HEK293 (cell line): ENCODE data around the gene PRUNE1.

ENCODE experiments used
- GFI1B ChIP-seq: fragments of 450-650 bp; formaldehyde crosslinking; IDR thresholded peaks from 2 replicates; pipeline ENCODE4 v1.5.1; 2016; ENCODE audit warnings: missing biosample characterization, missing genetic modification characterization
- GLIS2 ChIP-seq: fragments of 450-650 bp; formaldehyde crosslinking; IDR thresholded peaks from 2 replicates; pipeline ENCODE4 v1.5.1; 2016; ENCODE audit warnings: missing biosample characterization, missing genetic modification characterization
- HOXC10 ChIP-seq: sonication (generic); formaldehyde crosslinking; IDR thresholded peaks from 2 replicates; pipeline ENCODE4 v1.8.1; 2023; ENCODE audit warnings: mild to moderate bottlenecking, missing genetic modification reagents
- KLF16 ChIP-seq: fragments of 450-650 bp; formaldehyde crosslinking; IDR thresholded peaks from 2 replicates; pipeline ENCODE4 v1.5.1; 2017; ENCODE audit warnings: missing biosample characterization, missing genetic modification characterization
- KLF7 ChIP-seq: fragments of 450-650 bp; formaldehyde crosslinking; IDR thresholded peaks from 2 replicates; pipeline ENCODE4 v1.5.1; 2016; ENCODE audit warnings: missing biosample characterization, missing genetic modification characterization, borderline replicate concordance
- SCRT2 ChIP-seq: fragments of 450-650 bp; formaldehyde crosslinking; IDR thresholded peaks from 2 replicates; pipeline ENCODE4 v1.5.1; 2016; ENCODE audit warnings: missing biosample characterization, missing genetic modification characterization
- SETDB1 ChIP-seq: IDR thresholded peaks from one replicate; pipeline ENCODE4 v1.6.1; 2017; ENCODE audit warnings: mild to moderate bottlenecking, low read length, moderate library complexity, mixed read lengths; ENCODE audit not compliant: insufficient read length
- SP2 ChIP-seq: fragments of 450-650 bp; formaldehyde crosslinking; IDR thresholded peaks from 2 replicates; pipeline ENCODE4 v1.5.1; 2016; ENCODE audit warnings: missing biosample characterization, missing genetic modification characterization
- TCF7L2 ChIP-seq: IDR thresholded peaks from 2 replicates; pipeline ENCODE4 v1.6.1; 2011; ENCODE audit warnings: low read depth, mild to moderate bottlenecking, inconsistent platforms, low read length, moderate library complexity, borderline replicate concordance
- YY1 ChIP-seq: fragments of 450-650 bp; formaldehyde crosslinking; IDR thresholded peaks from 2 replicates; pipeline ENCODE4 v1.5.1; 2018; ENCODE audit warnings: missing biosample characterization, missing genetic modification characterization
- ZBTB1 ChIP-seq: fragments of 450-650 bp; formaldehyde crosslinking; IDR thresholded peaks from 2 replicates; pipeline ENCODE4 v1.5.1; 2016; ENCODE audit warnings: missing biosample characterization, missing genetic modification characterization
- ZBTB21 ChIP-seq: fragments of 450-650 bp; formaldehyde crosslinking; IDR thresholded peaks from 2 replicates; pipeline ENCODE4 v1.5.1; 2017; ENCODE audit warnings: missing biosample characterization, missing genetic modification characterization
- ZBTB7A ChIP-seq: fragments of 450-650 bp; formaldehyde crosslinking; IDR thresholded peaks from 2 replicates; pipeline ENCODE4 v1.5.1; 2016; ENCODE audit warnings: low read depth, missing biosample characterization, missing genetic modification characterization
- ZNF112 ChIP-seq: fragments of 450-650 bp; formaldehyde crosslinking; IDR thresholded peaks from 2 replicates; pipeline ENCODE4 v1.5.0; 2017; ENCODE audit warnings: missing biosample characterization, missing genetic modification characterization
- ZNF138 ChIP-seq: fragments of 450-650 bp; formaldehyde crosslinking; IDR thresholded peaks from 2 replicates; pipeline ENCODE4 v1.5.1; 2016; ENCODE audit warnings: missing biosample characterization, missing genetic modification characterization, borderline replicate concordance
- ZNF140 ChIP-seq: fragments of 450-650 bp; formaldehyde crosslinking; IDR thresholded peaks from 2 replicates; pipeline ENCODE4 v1.5.1; 2016; ENCODE audit warnings: missing biosample characterization, missing genetic modification characterization
- ZNF24 ChIP-seq: fragments of 450-650 bp; formaldehyde crosslinking; IDR thresholded peaks from 2 replicates; pipeline ENCODE4 v1.5.1; 2016; ENCODE audit warnings: missing biosample characterization, missing genetic modification characterization
- ZNF266 ChIP-seq: fragments of 450-650 bp; formaldehyde crosslinking; IDR thresholded peaks from 2 replicates; pipeline ENCODE4 v1.5.1; 2016; ENCODE audit warnings: missing biosample characterization, missing genetic modification characterization, low read depth
- ZNF571 ChIP-seq: fragments of 450-650 bp; formaldehyde crosslinking; IDR thresholded peaks from 2 replicates; pipeline ENCODE4 v1.5.0; 2017; ENCODE audit warnings: missing biosample characterization, missing genetic modification characterization
- ZNF660 ChIP-seq: fragments of 450-650 bp; IDR thresholded peaks from 2 replicates; pipeline ENCODE4 v1.5.1; 2018; ENCODE audit warnings: missing biosample characterization, mild to moderate bottlenecking, missing genetic modification characterization
- ZNF664 ChIP-seq: fragments of 450-650 bp; formaldehyde crosslinking; IDR thresholded peaks from 2 replicates; pipeline ENCODE4 v1.5.1; 2016; ENCODE audit warnings: missing biosample characterization, missing genetic modification characterization
- ZNF677 ChIP-seq: fragments of 450-650 bp; IDR thresholded peaks from 2 replicates; pipeline ENCODE4 v1.5.0; 2018; ENCODE audit warnings: missing biosample characterization, mild to moderate bottlenecking, missing genetic modification characterization, moderate library complexity
- ZNF76 ChIP-seq: fragments of 450-650 bp; formaldehyde crosslinking; IDR thresholded peaks from 2 replicates; pipeline ENCODE4; 2016; ENCODE audit warnings: low read depth, missing biosample characterization, missing genetic modification characterization, borderline replicate concordance
- ZNF777 ChIP-seq: fragments of 450-650 bp; formaldehyde crosslinking; IDR thresholded peaks from 2 replicates; pipeline ENCODE4 v1.5.1; 2017; ENCODE audit warnings: missing biosample characterization, missing genetic modification characterization, borderline replicate concordance
- ZNF785 ChIP-seq: fragments of 450-650 bp; formaldehyde crosslinking; IDR thresholded peaks from 2 replicates; pipeline ENCODE4 v1.5.1; 2016; ENCODE audit warnings: missing biosample characterization, missing genetic modification characterization
- ZSCAN16 ChIP-seq: fragments of 450-650 bp; formaldehyde crosslinking; IDR thresholded peaks from 2 replicates; pipeline ENCODE4 v1.5.1; 2016; ENCODE audit warnings: missing biosample characterization, missing genetic modification characterization
- TF ChIP-seq, protein P1 (sequence below): fragments of 450-650 bp; formaldehyde crosslinking; conservative IDR thresholded peaks from 2 replicates; pipeline ENCODE4 v1.5.1; 2016; ENCODE audit warnings: low read depth, missing biosample characterization, missing genetic modification characterization
- TF ChIP-seq, protein P2 (sequence below): fragments of 450-650 bp; formaldehyde crosslinking; IDR thresholded peaks from 2 replicates; pipeline ENCODE4 v1.5.1; 2016; ENCODE audit warnings: missing biosample characterization, missing genetic modification characterization
- TF ChIP-seq, protein P3 (sequence below): fragments of 450-650 bp; formaldehyde crosslinking; IDR thresholded peaks from 2 replicates; pipeline ENCODE4 v1.5.1; 2016; ENCODE audit warnings: missing biosample characterization, missing genetic modification characterization

The PRUNE1 gene

DNA sequence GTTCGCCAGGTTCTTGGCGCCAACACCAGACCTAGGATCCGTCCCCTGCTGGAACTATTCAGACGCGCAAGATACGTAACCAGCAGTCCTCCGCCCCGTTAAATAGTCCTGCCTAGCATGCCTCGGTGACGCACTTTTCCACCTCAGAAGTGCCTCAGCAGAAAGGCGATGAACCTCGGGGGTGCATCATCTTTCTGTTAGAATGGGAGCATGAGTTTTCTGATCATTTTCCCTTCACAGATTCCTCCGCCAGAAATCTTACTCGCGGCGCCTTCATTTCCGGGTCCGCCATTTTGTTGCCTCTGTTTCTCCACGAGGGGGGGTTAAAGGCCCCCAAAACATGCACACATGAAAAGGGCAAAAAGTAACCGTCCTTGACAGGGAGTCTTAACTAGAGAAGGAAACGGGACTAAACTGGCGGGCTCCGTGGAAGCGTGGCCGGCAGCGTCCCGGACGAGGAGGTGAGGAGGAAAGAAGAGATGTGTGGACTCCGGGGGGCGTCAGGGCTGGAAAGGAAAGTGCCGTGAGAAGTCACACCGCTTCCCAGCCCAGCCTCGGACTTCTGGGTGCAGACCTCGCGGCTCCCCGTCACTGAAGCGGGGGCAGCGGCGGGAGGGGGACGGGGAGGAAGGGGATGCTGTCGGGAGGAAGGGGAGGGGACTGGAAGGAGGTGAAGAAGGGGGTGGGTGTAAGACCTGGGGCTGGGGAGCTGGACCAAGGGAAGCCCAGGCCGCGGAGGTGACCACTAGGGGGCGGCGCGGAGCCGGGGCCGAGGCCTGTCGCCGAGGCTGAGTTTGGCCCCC, 62.4 kb downstream of the PRUNE1 start, which contains the start of gene GABPB2 (continued):
- TF ChIP-seq ZNF138 (tag by site-specific recombination) (no peak), GLIS2 (tag by site-specific recombination) (peak; percentile 95), HOXC10 (CRISPR knock-in tag) (no peak), ZNF76 (peak; percentile 85), YY1 (tag by site-specific recombination) (peak; percentile 98), ZNF664 (tag by site-specific recombination) (peak; percentile 98), ZBTB21 (tag by site-specific recombination) (peak; percentile 98), ZNF677 (tag by site-specific recombination) (no peak), ZBTB7A (tag by site-specific recombination) (peak; percentile 91), ZSCAN16 (tag by site-specific recombination) (no peak), ZNF140 (no peak), ZNF660 (tag by site-specific recombination) (peak; percentile 100), SCRT2 (tag by site-specific recombination) (0 out of 2 replicates have a peak, but pooled peaks have one; percentile 30), ZNF24 (peak; percentile 98), ZNF266 (tag by site-specific recombination) (0 out of 2 replicates have a peak, but pooled peaks have one; percentile 45), ZNF571 (no peak), ZNF777 (tag by site-specific recombination) (peak; percentile 44; the same call in 1 of the 2 replicates), KLF7 (peak; percentile 91), TCF7L2 (no peak), GFI1B (tag by site-specific recombination) (peak; percentile 82; the same call in 1 of the 2 replicates), SP2 (tag by site-specific recombination) (peak; percentile 68), ZNF112 (tag by site-specific recombination) (no peak), KLF16 (tag by site-specific recombination) (peak; percentile 93), ZBTB1 (tag by site-specific recombination) (no peak), ZNF785 (no peak), SETDB1 (no peak)
- TF ChIP-seq, protein P1, sequence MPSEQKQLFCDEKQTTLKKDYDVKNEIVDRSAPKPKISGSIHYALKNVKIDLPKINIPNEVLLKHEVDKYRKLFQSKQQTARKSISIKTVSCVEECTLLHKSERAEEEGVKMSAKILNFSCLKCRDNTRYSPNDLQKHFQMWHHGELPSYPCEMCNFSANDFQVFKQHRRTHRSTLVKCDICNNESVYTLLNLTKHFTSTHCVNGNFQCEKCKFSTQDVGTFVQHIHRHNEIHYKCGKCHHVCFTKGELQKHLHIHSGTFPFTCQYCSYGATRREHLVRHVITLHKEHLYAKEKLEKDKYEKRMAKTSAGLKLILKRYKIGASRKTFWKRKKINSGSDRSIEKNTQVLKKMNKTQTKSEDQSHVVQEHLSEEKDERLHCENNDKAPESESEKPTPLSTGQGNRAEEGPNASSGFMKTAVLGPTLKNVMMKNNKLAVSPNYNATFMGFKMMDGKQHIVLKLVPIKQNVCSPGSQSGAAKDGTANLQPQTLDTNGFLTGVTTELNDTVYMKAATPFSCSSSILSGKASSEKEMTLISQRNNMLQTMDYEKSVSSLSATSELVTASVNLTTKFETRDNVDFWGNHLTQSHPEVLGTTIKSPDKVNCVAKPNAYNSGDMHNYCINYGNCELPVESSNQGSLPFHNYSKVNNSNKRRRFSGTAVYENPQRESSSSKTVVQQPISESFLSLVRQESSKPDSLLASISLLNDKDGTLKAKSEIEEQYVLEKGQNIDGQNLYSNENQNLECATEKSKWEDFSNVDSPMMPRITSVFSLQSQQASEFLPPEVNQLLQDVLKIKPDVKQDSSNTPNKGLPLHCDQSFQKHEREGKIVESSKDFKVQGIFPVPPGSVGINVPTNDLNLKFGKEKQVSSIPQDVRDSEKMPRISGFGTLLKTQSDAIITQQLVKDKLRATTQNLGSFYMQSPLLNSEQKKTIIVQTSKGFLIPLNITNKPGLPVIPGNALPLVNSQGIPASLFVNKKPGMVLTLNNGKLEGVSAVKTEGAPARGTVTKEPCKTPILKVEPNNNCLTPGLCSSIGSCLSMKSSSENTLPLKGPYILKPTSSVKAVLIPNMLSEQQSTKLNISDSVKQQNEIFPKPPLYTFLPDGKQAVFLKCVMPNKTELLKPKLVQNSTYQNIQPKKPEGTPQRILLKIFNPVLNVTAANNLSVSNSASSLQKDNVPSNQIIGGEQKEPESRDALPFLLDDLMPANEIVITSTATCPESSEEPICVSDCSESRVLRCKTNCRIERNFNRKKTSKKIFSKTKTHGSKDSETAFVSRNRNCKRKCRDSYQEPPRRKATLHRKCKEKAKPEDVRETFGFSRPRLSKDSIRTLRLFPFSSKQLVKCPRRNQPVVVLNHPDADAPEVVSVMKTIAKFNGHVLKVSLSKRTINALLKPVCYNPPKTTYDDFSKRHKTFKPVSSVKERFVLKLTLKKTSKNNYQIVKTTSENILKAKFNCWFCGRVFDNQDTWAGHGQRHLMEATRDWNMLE (tag by site-specific recombination) = peak; percentile 66
- TF ChIP-seq, protein P2, sequence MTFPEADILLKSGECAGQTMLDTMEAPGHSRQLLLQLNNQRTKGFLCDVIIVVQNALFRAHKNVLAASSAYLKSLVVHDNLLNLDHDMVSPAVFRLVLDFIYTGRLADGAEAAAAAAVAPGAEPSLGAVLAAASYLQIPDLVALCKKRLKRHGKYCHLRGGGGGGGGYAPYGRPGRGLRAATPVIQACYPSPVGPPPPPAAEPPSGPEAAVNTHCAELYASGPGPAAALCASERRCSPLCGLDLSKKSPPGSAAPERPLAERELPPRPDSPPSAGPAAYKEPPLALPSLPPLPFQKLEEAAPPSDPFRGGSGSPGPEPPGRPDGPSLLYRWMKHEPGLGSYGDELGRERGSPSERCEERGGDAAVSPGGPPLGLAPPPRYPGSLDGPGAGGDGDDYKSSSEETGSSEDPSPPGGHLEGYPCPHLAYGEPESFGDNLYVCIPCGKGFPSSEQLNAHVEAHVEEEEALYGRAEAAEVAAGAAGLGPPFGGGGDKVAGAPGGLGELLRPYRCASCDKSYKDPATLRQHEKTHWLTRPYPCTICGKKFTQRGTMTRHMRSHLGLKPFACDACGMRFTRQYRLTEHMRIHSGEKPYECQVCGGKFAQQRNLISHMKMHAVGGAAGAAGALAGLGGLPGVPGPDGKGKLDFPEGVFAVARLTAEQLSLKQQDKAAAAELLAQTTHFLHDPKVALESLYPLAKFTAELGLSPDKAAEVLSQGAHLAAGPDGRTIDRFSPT (tag by site-specific recombination) = peak; percentile 65
- TF ChIP-seq, protein P3, sequence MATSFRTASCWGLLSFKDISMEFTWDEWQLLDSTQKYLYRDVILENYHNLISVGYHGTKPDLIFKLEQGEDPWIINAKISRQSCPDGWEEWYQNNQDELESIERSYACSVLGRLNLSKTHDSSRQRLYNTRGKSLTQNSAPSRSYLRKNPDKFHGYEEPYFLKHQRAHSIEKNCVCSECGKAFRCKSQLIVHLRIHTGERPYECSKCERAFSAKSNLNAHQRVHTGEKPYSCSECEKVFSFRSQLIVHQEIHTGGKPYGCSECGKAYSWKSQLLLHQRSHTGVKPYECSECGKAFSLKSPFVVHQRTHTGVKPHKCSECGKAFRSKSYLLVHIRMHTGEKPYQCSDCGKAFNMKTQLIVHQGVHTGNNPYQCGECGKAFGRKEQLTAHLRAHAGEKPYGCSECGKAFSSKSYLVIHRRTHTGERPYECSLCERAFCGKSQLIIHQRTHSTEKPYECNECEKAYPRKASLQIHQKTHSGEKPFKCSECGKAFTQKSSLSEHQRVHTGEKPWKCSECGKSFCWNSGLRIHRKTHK (tag by site-specific recombination) = no peak
